Measurements from ENCODE around the gene UBALD1. TPM values are rescaled to one million over a fixed set of nuclear protein-coding genes. Genes with fewer than 3 reads are reported as not detected.

UBALD1 gene
- total and polyA plus RNA-seq, 10 donors: 10.0 to 33.6 (median 17.6) TPM

DNA sequence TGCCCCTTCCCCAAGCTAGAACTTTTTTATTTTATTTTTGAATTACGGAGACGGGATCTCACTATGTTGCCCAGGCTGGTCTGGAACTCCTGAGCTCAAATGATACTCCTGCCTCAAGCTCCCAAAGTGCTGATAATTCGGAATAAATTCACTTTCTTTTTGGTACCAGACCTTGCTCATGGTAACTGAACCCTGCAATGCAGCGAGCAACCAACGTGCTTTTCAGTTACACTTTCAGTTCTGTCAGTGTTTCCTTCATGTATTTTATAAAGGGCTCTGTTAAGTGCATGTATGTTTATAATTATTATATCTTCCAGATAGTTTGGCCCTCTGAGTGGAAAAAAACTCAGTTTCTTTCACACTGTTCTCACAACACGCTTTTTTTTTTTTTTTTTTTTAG lies 44.6 kb downstream of the UBALD1 start:
- peaks cover 0 to 8% (median 0%) of the 10 kb centered on the region in 6 donors for H3K4me1 ChIP-seq
- TF ChIP-seq POLR2A (IDR thresholded peaks at IDR 0.05) (no peak), POLR2AphosphoS5 (IDR thresholded peaks at IDR 0.05) (no peak)
- TF ChIP-seq, protein P1, sequence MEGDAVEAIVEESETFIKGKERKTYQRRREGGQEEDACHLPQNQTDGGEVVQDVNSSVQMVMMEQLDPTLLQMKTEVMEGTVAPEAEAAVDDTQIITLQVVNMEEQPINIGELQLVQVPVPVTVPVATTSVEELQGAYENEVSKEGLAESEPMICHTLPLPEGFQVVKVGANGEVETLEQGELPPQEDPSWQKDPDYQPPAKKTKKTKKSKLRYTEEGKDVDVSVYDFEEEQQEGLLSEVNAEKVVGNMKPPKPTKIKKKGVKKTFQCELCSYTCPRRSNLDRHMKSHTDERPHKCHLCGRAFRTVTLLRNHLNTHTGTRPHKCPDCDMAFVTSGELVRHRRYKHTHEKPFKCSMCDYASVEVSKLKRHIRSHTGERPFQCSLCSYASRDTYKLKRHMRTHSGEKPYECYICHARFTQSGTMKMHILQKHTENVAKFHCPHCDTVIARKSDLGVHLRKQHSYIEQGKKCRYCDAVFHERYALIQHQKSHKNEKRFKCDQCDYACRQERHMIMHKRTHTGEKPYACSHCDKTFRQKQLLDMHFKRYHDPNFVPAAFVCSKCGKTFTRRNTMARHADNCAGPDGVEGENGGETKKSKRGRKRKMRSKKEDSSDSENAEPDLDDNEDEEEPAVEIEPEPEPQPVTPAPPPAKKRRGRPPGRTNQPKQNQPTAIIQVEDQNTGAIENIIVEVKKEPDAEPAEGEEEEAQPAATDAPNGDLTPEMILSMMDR (IDR thresholded peaks at IDR 0.05 in 8 of 11, conservative IDR thresholded peaks at IDR 0.05 in 3 of 11): no peak
- intact Hi-C loops (cut with DNase I; ENCODE audit: low total_unique reads): no loop called here
- H3K27me3 ChIP-seq (replicated peaks in 1 of 7): peaks cover 0 to 5% (median 0%) of the 10 kb centered on the region in 7 donors
- H3K36me3 ChIP-seq: no peaks in the 10 kb centered on the region
- no peak overlapping the region for H3K27ac ChIP-seq
- no peaks in the 10 kb centered on the region for H3K9me3 ChIP-seq
- 66 to 86% (median 78%) methylated on average over 6 of the region's 6 CpGs for WGBS, 5 donors
- H3K4me3 ChIP-seq: no peak overlapping the region
- DNase-seq: no peak

DNA sequence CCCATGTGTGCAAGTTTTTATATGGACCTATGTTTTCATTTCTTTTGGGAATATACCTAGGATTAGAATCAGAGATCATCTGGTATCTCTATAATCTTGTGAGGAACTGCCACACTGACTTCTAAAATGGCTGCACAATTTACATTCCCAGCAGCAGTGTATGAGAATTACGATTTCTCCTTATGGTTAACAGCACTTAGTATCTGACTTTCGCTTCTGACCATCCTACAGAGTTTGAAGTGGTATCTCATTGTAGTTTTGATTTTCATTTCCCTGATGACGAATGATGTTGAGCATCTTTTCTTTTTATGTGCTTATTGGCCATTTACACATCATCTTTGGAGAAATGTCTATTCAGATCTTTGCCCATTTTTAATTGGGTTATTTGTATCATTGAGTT lies 48.5 kb downstream of the UBALD1 start:
- intact Hi-C loops (cut with DNase I; ENCODE audit: low total_unique reads): no loop called here
- no peaks in the 10 kb centered on the region for H3K36me3 ChIP-seq
- WGBS, 5 donors: 68 to 86% (median 77%) methylated on average over 3 of the region's 3 CpGs

DNA sequence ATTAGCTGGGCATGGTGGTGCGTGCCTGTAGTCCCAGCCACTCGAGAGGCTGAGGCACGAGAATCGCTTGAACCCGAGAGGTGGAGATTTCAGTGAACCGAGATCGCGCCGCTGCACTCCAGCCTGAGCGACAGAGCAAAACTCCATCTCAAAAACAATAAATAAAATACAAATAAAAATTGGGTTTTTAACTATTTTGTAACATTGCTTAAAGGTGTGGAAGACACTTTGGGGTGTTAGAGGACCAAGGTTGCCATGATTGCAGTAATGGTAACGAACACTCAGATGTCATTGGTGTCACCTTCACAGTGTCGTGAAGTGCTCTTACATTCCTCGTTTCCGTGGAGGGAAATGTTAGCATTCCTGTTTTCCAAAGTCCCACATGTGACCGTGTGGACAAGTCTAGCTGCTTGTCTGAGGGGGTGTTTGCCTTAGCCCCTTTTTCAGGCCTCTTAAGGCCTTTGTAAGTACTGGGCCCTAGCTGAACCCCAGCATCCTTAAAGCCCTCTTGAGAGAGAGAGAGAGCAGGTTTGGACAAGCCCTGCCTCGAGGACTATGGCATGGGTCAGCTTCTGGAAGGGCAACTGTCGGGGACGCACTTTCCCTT lies 49.9 kb downstream of the UBALD1 start:
- TF ChIP-seq POLR2A (IDR thresholded peaks at IDR 0.05) (no peak), POLR2AphosphoS5 (IDR thresholded peaks at IDR 0.05) (no peak)
- TF ChIP-seq, protein P1 (IDR thresholded peaks at IDR 0.05 in 8 of 11, conservative IDR thresholded peaks at IDR 0.05 in 3 of 11): no peak
- no peak overlapping the region for H3K4me3 ChIP-seq
- intact Hi-C loops (cut with DNase I; ENCODE audit: low total_unique reads): no loop called here
- H3K4me1 ChIP-seq: no peaks in the 10 kb centered on the region
- 87 to 92% (median 89%) methylated on average over 18 of the region's 18 CpGs for WGBS, 5 donors
- no peak overlapping the region for H3K27ac ChIP-seq
- DNase-seq: no peak
- H3K27me3 ChIP-seq (replicated peaks in 1 of 7): no peaks in the 10 kb centered on the region
- H3K36me3 ChIP-seq: no peaks in the 10 kb centered on the region
- H3K9me3 ChIP-seq: no peaks in the 10 kb centered on the region

More for the DNA sequence above, 48.5 kb downstream of the UBALD1 start:
- no peaks in the 10 kb centered on the region for H3K9me3 ChIP-seq
- H3K27ac ChIP-seq: no peak overlapping the region
- no peak overlapping the region for H3K4me3 ChIP-seq
- TF ChIP-seq POLR2A (IDR thresholded peaks at IDR 0.05): no peak
- TF ChIP-seq, protein P1 (IDR thresholded peaks at IDR 0.05 in 8 of 11, conservative IDR thresholded peaks at IDR 0.05 in 3 of 11): no peak
- no peak for TF ChIP-seq POLR2AphosphoS5 (IDR thresholded peaks at IDR 0.05)
- no peak for DNase-seq
- no peaks in the 10 kb centered on the region for H3K27me3 ChIP-seq (replicated peaks in 1 of 7)
- H3K4me1 ChIP-seq: no peaks in the 10 kb centered on the region

DNA sequence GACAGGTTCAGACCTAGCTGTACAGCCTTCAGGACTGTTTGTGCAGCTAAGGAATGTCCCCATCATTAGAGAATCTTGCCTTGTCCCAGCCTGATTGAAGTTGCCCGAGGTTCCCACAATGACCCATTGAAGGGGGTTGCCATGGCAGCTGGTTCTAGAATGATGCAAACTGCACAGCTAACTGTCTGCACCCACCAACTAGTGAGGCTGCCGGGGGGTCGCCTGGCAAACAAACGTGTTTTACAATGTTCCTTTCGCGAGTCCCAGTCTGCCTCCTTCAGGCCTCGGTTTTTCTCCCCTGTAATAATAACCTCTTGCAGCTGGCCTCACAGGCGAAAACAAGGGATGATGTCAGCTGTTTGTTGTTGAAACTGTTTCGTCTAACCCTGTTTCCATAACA lies 53.1 kb downstream of the UBALD1 start:
- Histone ChIP-seq H3K9me3 (no peaks in the 10 kb centered on the region), H3K4me1 (no peaks in the 10 kb centered on the region), H3K27ac (no peak overlapping the region), H3K36me3 (no peaks in the 10 kb centered on the region), H3K27me3 (replicated peaks in 1 of 7) (no peaks in the 10 kb centered on the region), H3K4me3 (no peak overlapping the region)
- no peak for TF ChIP-seq POLR2AphosphoS5 (IDR thresholded peaks at IDR 0.05)
- no peak for TF ChIP-seq POLR2A (IDR thresholded peaks at IDR 0.05)
- TF ChIP-seq, protein P1 (IDR thresholded peaks at IDR 0.05 in 8 of 11, conservative IDR thresholded peaks at IDR 0.05 in 3 of 11): no peak
- 77 to 86% (median 82%) methylated on average over 9 of the region's 9 CpGs for WGBS, 5 donors
- intact Hi-C loops (cut with DNase I; ENCODE audit: low total_unique reads): no loop called here
- DNase-seq: no peak

Small RNAs within 50 kb of the gene (small RNA-seq; reads per million reads assigned to genes)
- 0 reads per million in 4 donors for gene RN7SL850P

Other genes starting within 250 kb of the UBALD1 start
- 10 to 100 TPM in 5 of 7 donors, 1 to 10 TPM in 2; 7.4 to 24.9 (median 15.6) TPM for gene VASN, start 243.0 kb downstream of the UBALD1 start, total RNA-seq
- 1 to 10 TPM; 2.0 to 6.3 (median 5.2) TPM for gene VASN, start 243.0 kb downstream of the UBALD1 start, polyA plus RNA-seq
- gene CORO7, start 198.3 kb downstream of the UBALD1 start, total RNA-seq: 100 to 1,000 TPM in 6 of 7 donors, 10 to 100 TPM in 1; 89.9 to 177 (median 149) TPM
- 10 to 100 TPM; 29.7 to 70.6 (median 50.5) TPM for gene CORO7, start 198.3 kb downstream of the UBALD1 start, polyA plus RNA-seq
- 10 to 100 TPM; 30.0 to 47.6 (median 35.5) TPM for gene DNAJA3, start 189.0 kb downstream of the UBALD1 start, total RNA-seq
- gene DNAJA3, start 189.0 kb downstream of the UBALD1 start, polyA plus RNA-seq: 10 to 100 TPM; 16.9 to 36.7 (median 20.7) TPM
- 10 to 100 TPM; 26.3 to 49.0 (median 40.6) TPM for gene NMRAL1, start 140.3 kb downstream of the UBALD1 start, total RNA-seq
- gene NMRAL1, start 140.3 kb downstream of the UBALD1 start, polyA plus RNA-seq: 10 to 100 TPM; 40.1 to 58.6 (median 44.9) TPM
- 10 to 100 TPM; 34.6 to 73.8 (median 59.0) TPM for gene HMOX2, start 138.5 kb downstream of the UBALD1 start, total RNA-seq
- gene HMOX2, start 138.5 kb downstream of the UBALD1 start, polyA plus RNA-seq: 10 to 100 TPM; 26.6 to 48.0 (median 44.0) TPM
- gene CDIP1, start 76.1 kb downstream of the UBALD1 start, total RNA-seq: 10 to 100 TPM; 17.8 to 26.9 (median 21.8) TPM
- gene CDIP1, start 76.1 kb downstream of the UBALD1 start, polyA plus RNA-seq: 10 to 100 TPM in 2 of 3 donors, 1 to 10 TPM in 1; 9.6 to 13.8 (median 12.1) TPM
- gene C16orf96, start 58.5 kb downstream of the UBALD1 start, total RNA-seq: under 1 TPM; 0.17 to 0.33 (median 0.23) TPM
- gene C16orf96, start 58.5 kb downstream of the UBALD1 start, polyA plus RNA-seq: under 1 TPM; 0.06 to 0.07 (median 0.06) TPM
- 100 to 1,000 TPM in 1 of 7 donors, 10 to 100 TPM in 6; 65.6 to 132 (median 83.6) TPM for gene MGRN1, start 9.9 kb upstream of the UBALD1 start, total RNA-seq
- gene MGRN1, start 9.9 kb upstream of the UBALD1 start, polyA plus RNA-seq: 10 to 100 TPM in 1 of 3 donors, 1 to 10 TPM in 2; 7.6 to 26.9 (median 8.8) TPM
- gene NUDT16L1, start 78.7 kb upstream of the UBALD1 start, total RNA-seq: 10 to 100 TPM; 26.2 to 37.4 (median 27.6) TPM
- 10 to 100 TPM; 29.0 to 47.2 (median 38.8) TPM for gene NUDT16L1, start 78.7 kb upstream of the UBALD1 start, polyA plus RNA-seq
- gene ANKS3, start 119.4 kb upstream of the UBALD1 start, total RNA-seq: 10 to 100 TPM; 12.5 to 27.6 (median 21.8) TPM
- 10 to 100 TPM; 15.3 to 29.5 (median 26.2) TPM for gene ANKS3, start 119.4 kb upstream of the UBALD1 start, polyA plus RNA-seq
- 1 to 10 TPM in 1 of 7 donors, under 1 TPM in 3, not detected in 3; 0.57 to 1.2 (median 0.74) TPM for gene DNAAF8, start 119.6 kb upstream of the UBALD1 start, total RNA-seq
- under 1 TPM; 0.17 to 0.35 (median 0.30) TPM for gene DNAAF8, start 119.6 kb upstream of the UBALD1 start, polyA plus RNA-seq
- gene ZNF500, start 152.3 kb upstream of the UBALD1 start, total RNA-seq: 10 to 100 TPM; 12.0 to 32.3 (median 22.2) TPM
- gene ZNF500, start 152.3 kb upstream of the UBALD1 start, polyA plus RNA-seq: 10 to 100 TPM in 1 of 3 donors, 1 to 10 TPM in 2; 2.5 to 19.0 (median 3.5) TPM
- gene SEPTIN12, start 173.5 kb upstream of the UBALD1 start, total RNA-seq: not detected
- under 1 TPM in 1 of 3 donors, not detected in 2; 0.37 TPM for gene SEPTIN12, start 173.5 kb upstream of the UBALD1 start, polyA plus RNA-seq
- gene SMIM22, start 180.5 kb upstream of the UBALD1 start, total RNA-seq: not detected
- gene SMIM22, start 180.5 kb upstream of the UBALD1 start, polyA plus RNA-seq: not detected
- 10 to 100 TPM; 25.5 to 41.4 (median 31.5) TPM for gene ROGDI, start 187.7 kb upstream of the UBALD1 start, total RNA-seq
- gene ROGDI, start 187.7 kb upstream of the UBALD1 start, polyA plus RNA-seq: 10 to 100 TPM; 24.6 to 47.5 (median 41.6) TPM
- gene GLYR1, start 232.4 kb upstream of the UBALD1 start, total RNA-seq: 100 to 1,000 TPM in 1 of 7 donors, 10 to 100 TPM in 6; 47.2 to 117 (median 83.1) TPM
- 10 to 100 TPM; 26.6 to 53.4 (median 34.0) TPM for gene GLYR1, start 232.4 kb upstream of the UBALD1 start, polyA plus RNA-seq
- 10 to 100 TPM; 41.6 to 69.4 (median 58.9) TPM for gene UBN1, start 232.6 kb upstream of the UBALD1 start, total RNA-seq
- 10 to 100 TPM in 1 of 3 donors, 1 to 10 TPM in 2; 4.8 to 16.2 (median 5.5) TPM for gene UBN1, start 232.6 kb upstream of the UBALD1 start, polyA plus RNA-seq